SK-N-SH treated with all-trans-retinoic acid at 6 μM for 48 hours (cell line): ENCODE measurements around the gene CDKN2AIP.

Experiments
- ATAC-seq: fragments of 200-7000 bp; cut with Tn5 transposase; 3 replicates; pipeline ENCODE4 v1.9.1; 2020; ENCODE audit warnings: mild to moderate bottlenecking, moderate library complexity
- BACH2 ChIP-seq: fragments of 250-450 bp; sonication (Bioruptor Pico); IDR thresholded peaks from 2 replicates; pipeline ENCODE4 v1.9.0; 2021; ENCODE audit warnings: mild to moderate bottlenecking, borderline replicate concordance
- CREB5 ChIP-seq: fragments of 250-450 bp; sonication (Bioruptor Pico); IDR thresholded peaks from 2 replicates; pipeline ENCODE4 v1.5.1; 2020; ENCODE audit warnings: low read depth, mild to moderate bottlenecking, moderate library complexity
- CSDC2 ChIP-seq: fragments of 250-450 bp; sonication (Bioruptor Pico); IDR thresholded peaks from 2 replicates; pipeline ENCODE4 v1.5.0; 2020; ENCODE audit warnings: mild to moderate bottlenecking, moderate library complexity
- CSRNP3 ChIP-seq: fragments of 250-450 bp; sonication (Bioruptor Pico); IDR thresholded peaks from 2 replicates; pipeline ENCODE4 v1.5.1; 2021; ENCODE audit warnings: mild to moderate bottlenecking, moderate library complexity
- ESRRG ChIP-seq: fragments of 250-450 bp; sonication (Bioruptor Pico); IDR thresholded peaks from 2 replicates; pipeline ENCODE4 v1.6.1; 2021; ENCODE audit warnings: mild to moderate bottlenecking
- ISL1 ChIP-seq: fragments of 250-450 bp; sonication (Bioruptor Pico); IDR thresholded peaks from 2 replicates; pipeline ENCODE4 v2.1.2; 2022; ENCODE audit warnings: mild to moderate bottlenecking, moderate library complexity
- PATZ1 ChIP-seq: fragments of 250-450 bp; sonication (Bioruptor Pico); IDR thresholded peaks from 2 replicates; pipeline ENCODE4 v1.8.0; 2020; ENCODE audit warnings: mild to moderate bottlenecking, moderate library complexity, borderline replicate concordance
- POU6F1 ChIP-seq: fragments of 250-450 bp; sonication (Bioruptor Pico); IDR thresholded peaks from 2 replicates; pipeline ENCODE4 v1.8.0; 2021; ENCODE audit warnings: low read depth, mild to moderate bottlenecking, moderate library complexity, borderline replicate concordance
- PPARA ChIP-seq: fragments of 250-450 bp; sonication (Bioruptor Pico); IDR thresholded peaks from 2 replicates; pipeline ENCODE4 v1.5.0; 2020; ENCODE audit warnings: mild to moderate bottlenecking, borderline replicate concordance
- SNAI2 ChIP-seq: fragments of 250-450 bp; sonication (Bioruptor Pico); IDR thresholded peaks from 2 replicates; pipeline ENCODE4 v1.5.0; 2020; ENCODE audit warnings: mild to moderate bottlenecking, moderate library complexity
- TCF4 ChIP-seq: fragments of 250-450 bp; sonication (Bioruptor Pico); IDR thresholded peaks from 2 replicates; pipeline ENCODE4 v1.8.0; 2021; ENCODE audit warnings: mild to moderate bottlenecking, moderate library complexity, borderline replicate concordance
- TOX ChIP-seq: fragments of 250-450 bp; sonication (Bioruptor Pico); IDR thresholded peaks from 2 replicates; pipeline ENCODE4 v1.8.0; 2021; ENCODE audit warnings: mild to moderate bottlenecking, moderate library complexity, borderline replicate concordance
- ZC3H10 ChIP-seq: fragments of 250-450 bp; sonication (Bioruptor Pico); IDR thresholded peaks from 2 replicates; pipeline ENCODE4 v1.5.1; 2021; ENCODE audit warnings: mild to moderate bottlenecking, moderate library complexity
- ZFP3 ChIP-seq: fragments of 250-450 bp; sonication (Bioruptor Pico); IDR thresholded peaks from 2 replicates; pipeline ENCODE4 v1.5.0; 2020; ENCODE audit warnings: mild to moderate bottlenecking, moderate library complexity
- ZFP30 ChIP-seq: fragments of 450-650 bp; formaldehyde crosslinking; IDR thresholded peaks from 2 replicates; pipeline ENCODE4 v1.5.0; 2022; ENCODE audit warnings: mild to moderate bottlenecking, moderate library complexity
- ZNF565 ChIP-seq: fragments of 450-650 bp; formaldehyde crosslinking; conservative IDR thresholded peaks from 2 replicates; pipeline ENCODE4 v1.5.0; 2020; ENCODE audit warnings: low read depth, mild to moderate bottlenecking, moderate library complexity

The CDKN2AIP gene

GRCh38 chr4:183468210-183469095, 24.0 kb downstream of the CDKN2AIP start:
- no peak for TF ChIP-seq CSDC2
- no peak for TF ChIP-seq SNAI2 (CRISPR knock-in tag)
- no peak for TF ChIP-seq ZNF565 (CRISPR knock-in tag)
- TF ChIP-seq TCF4 (CRISPR knock-in tag): no peak
- TF ChIP-seq ISL1 (CRISPR knock-in tag): no peak
- TF ChIP-seq CREB5 (CRISPR knock-in tag): no peak
- no peak for TF ChIP-seq ZFP3 (CRISPR knock-in tag)
- no peak for TF ChIP-seq TOX (CRISPR knock-in tag)
- no peak for TF ChIP-seq ESRRG (CRISPR knock-in tag)
- no peak for TF ChIP-seq BACH2 (CRISPR knock-in tag)
- TF ChIP-seq PATZ1 (CRISPR knock-in tag): no peak
- no peak for TF ChIP-seq POU6F1
- TF ChIP-seq CSRNP3: no peak
- no peak for ATAC-seq

- no peak for TF ChIP-seq CSRNP3
- TF ChIP-seq PPARA: no peak
- TF ChIP-seq POU6F1: no peak
- TF ChIP-seq ZFP30 (CRISPR knock-in tag): no peak
- 0 out of 2 replicates have a peak, but pooled peaks have one; percentile 21 for TF ChIP-seq ZC3H10 (CRISPR knock-in tag)
- TF ChIP-seq TCF4 (CRISPR knock-in tag): no peak
- TF ChIP-seq ISL1 (CRISPR knock-in tag): peak; percentile 22; the same call in 1 of the 2 replicates
- TF ChIP-seq ZNF565 (CRISPR knock-in tag): no peak
- ATAC-seq: no peak
Observed at GRCh38 chr4:183469285-183469684, 24.8 kb downstream of the CDKN2AIP start.

GRCh38 chr4:183469936-183470335, 25.5 kb downstream of the CDKN2AIP start:
- no peak for ATAC-seq
- TF ChIP-seq PPARA (no peak), PATZ1 (CRISPR knock-in tag) (no peak), TOX (CRISPR knock-in tag) (no peak), CREB5 (CRISPR knock-in tag) (no peak)
